Stimulated activated effector memory CD8-positive, alpha-beta T cell treated with anti-CD3 and anti-CD28 coated beads, Interleukin-12 subunit alpha, Interleukin-12 subunit beta, amount 100 ng/mL, for 72 hours (primary cell): ENCODE measurements around the gene NHLH1.

Experiments used
- ATAC-seq: fragments of 150-1000 bp; cut with Tn5 transposase; 2 replicates; pipeline ENCODE4 v1.10.0; 2021
- DNase-seq, 2 donors: peaks; one replicate each; pipeline ENCODE4 v3.0.0; 2021 to 2022; ENCODE audit warnings: low spot score in 2 of 2
- H3K27ac Mint-ChIP-seq: one replicate; pipeline ENCODE4 v1.8.0; 2022; ENCODE audit warnings: mild to moderate bottlenecking, mixed read lengths
- H3K36me3 Mint-ChIP-seq: one replicate; pipeline ENCODE4 v1.8.0; 2022; ENCODE audit warnings: mild to moderate bottlenecking, mixed read lengths
- H3K4me1 Mint-ChIP-seq: one replicate; pipeline ENCODE4 v1.8.0; 2022; ENCODE audit warnings: mixed read lengths
- H3K4me3 Mint-ChIP-seq: one replicate; pipeline ENCODE4 v1.8.0; 2022; ENCODE audit warnings: mild to moderate bottlenecking, mixed read lengths
- H3K9me3 Mint-ChIP-seq: one replicate; pipeline ENCODE4 v1.8.0; 2022; ENCODE audit warnings: mixed read lengths

The NHLH1 gene

DNA sequence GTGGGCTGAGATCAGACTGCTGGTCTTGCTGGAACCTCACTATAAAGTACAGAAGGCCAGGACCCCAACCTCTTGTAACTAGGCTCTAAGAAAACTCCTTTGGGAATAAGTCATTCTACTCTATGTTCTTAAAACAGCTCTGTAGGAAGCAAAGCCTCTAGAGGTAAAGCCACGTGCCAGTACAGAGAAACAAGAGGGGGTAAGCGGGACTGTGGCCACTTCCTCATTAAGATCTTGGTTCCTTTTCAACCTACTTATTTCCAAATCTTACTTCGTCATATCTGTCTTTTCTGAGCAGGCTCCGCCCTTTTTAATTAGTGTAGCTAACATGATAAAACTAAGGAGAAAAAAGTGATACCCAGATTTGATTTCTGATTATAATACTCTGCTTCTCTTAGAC lies 19.9 kb upstream of the NHLH1 start:
- H3K36me3 Mint-ChIP-seq = peaks cover 84% of the 10 kb centered on the region
- ATAC-seq (no peak), DNase-seq (no peak)
- no peak overlapping the region for H3K4me3 Mint-ChIP-seq
- no peaks in the 10 kb centered on the region for H3K9me3 Mint-ChIP-seq
- peaks cover 16% of the 10 kb centered on the region for H3K4me1 Mint-ChIP-seq
- H3K27ac Mint-ChIP-seq = peak overlapping the region; percentile 34

DNA sequence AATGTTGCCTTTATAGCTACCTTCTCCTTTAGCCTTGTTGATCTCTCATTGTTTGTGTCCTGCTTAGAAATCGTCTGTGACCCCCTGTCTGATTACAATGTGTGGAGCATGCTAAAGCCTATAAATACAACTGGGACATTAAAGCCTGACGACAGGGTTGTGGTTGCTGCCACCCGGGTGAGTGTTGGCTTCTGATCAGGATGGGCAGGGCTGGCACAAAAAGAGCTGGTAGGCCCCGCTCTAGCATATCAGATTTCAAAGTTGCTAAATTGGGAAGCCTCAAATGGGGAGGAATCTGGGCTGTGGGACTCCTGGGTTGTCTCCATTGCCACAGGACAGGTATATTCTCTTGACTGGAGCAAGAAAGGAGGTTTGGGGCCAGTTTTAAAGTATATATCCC lies 15.2 kb upstream of the NHLH1 start:
- Mint-ChIP-seq H3K4me3 (no peak overlapping the region), H3K27ac (peak overlapping the region; percentile 23), H3K36me3 (peaks cover 89% of the 10 kb centered on the region), H3K9me3 (no peaks in the 10 kb centered on the region), H3K4me1 (peaks cover 16% of the 10 kb centered on the region)
- DNase-seq = no peak
- ATAC-seq = no peak

DNA sequence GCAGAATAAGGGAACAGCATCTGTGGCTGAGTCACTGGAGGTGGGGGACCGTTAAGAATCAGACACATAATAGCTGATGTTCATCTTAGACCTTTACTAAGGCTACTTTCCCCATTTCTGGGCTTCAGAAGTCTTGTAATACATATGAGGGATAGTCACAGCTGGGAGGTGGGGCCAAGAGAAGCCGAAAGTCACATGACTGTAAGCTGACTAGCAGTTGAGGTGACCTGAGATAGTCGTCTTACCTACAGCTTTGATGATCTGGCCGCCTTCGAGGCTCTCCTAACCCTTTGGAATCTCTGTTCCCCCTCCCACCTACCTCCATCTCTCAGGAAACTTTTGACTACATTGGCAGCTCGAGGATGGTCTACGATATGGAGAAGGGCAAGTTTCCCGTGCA lies 14.3 kb upstream of the NHLH1 start:
- no peaks in the 10 kb centered on the region for H3K9me3 Mint-ChIP-seq
- H3K4me3 Mint-ChIP-seq = no peak overlapping the region
- no peak for DNase-seq
- peak overlapping the region; percentile 23 for H3K27ac Mint-ChIP-seq
- H3K4me1 Mint-ChIP-seq = peaks cover 11% of the 10 kb centered on the region
- no peak for ATAC-seq
- peaks cover 89% of the 10 kb centered on the region for H3K36me3 Mint-ChIP-seq

DNA sequence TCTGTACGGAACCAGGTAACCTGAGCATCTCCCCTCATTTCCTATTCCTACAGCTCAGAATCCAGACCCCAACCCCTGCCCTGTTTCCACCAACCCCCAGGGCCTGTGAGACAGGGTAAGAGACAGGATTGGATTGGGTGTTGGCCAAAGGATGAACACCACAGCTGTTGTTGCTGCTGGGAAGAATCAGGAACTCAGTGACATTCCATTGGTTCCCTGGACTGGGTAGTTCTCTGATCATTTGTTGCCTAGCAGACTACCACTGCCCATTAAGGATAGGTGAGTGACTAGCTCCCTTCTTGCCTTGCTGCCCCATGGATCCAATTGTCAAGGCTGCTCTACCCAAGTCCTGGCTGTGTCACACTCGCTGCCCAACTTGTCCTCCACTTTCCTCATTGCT lies 13.6 kb upstream of the NHLH1 start:
- ATAC-seq = no peak
- H3K4me3 Mint-ChIP-seq = no peak overlapping the region
- H3K9me3 Mint-ChIP-seq = no peaks in the 10 kb centered on the region
- peaks cover 5% of the 10 kb centered on the region for H3K4me1 Mint-ChIP-seq
- peaks cover 89% of the 10 kb centered on the region for H3K36me3 Mint-ChIP-seq
- H3K27ac Mint-ChIP-seq = no peak overlapping the region
- DNase-seq = no peak

DNA sequence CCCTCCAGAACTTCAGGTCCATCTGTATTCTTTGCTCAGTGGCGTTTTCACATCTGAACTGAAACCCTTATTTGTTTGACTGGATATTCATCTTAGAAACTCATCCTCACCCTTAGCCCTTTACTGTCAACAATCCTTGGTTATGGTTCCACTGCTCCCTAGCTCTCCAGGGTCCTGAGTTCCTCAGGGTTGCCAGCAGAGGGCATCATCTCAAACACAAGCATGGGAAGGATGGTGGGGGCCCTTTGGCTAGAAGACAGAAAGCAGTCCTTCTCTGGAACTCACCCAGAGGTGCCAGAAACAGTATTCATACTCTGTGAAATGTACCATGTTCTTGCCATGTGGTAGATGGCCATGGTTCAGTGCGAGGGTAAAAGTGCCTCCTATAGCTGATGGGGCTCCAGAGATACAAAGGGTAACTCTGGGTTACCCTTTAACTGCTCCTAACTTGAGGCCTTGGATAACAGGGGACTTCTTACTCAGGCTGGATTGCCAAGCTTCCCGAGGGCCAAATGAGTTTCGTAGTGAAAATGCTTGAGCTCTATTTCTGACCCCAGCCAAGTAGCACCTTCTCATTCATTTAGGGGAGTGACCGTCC lies 12.4 kb upstream of the NHLH1 start:
- DNase-seq (no peak), ATAC-seq (peak; percentile 47)
- no peak overlapping the region for H3K4me3 Mint-ChIP-seq
- no peaks in the 10 kb centered on the region for H3K9me3 Mint-ChIP-seq
- no peak overlapping the region for H3K27ac Mint-ChIP-seq
- peaks cover 5% of the 10 kb centered on the region for H3K4me1 Mint-ChIP-seq
- H3K36me3 Mint-ChIP-seq = peaks cover 100% of the 10 kb centered on the region

DNA sequence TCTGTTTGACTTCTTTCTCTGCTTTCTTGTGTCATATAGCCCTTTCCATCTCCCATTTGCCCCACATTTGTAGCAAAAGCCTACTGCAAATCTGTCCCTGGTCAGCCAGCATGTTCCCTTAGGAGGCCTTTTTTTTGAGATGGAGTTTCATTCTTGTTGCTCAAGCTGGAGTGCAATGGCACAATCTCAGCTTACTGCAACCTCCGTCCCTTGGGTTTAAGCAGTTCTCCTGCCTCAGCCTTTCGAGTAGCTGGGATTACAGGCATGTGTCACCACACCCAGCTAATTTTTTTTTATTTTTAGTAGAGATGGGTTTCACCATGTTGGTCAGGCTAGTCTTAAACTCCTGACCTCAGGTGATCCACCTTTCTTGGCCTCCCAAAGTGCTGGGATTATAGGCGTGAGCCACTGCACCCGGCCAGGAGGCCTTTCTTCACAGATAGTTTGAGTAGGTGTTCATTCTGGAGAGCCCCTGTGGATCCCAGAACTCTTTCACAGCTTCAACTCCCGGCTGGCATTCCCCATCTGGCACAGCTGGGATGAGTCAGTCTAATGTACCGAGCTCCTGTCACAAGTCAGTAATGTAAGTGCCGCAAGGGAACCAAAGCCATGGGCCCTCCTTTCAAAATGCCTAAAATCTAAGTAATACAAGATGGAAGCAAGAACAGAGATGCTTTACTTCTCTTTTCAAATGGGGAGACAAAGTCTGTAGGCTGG lies 9.4 kb upstream of the NHLH1 start:
- Mint-ChIP-seq H3K9me3 (no peaks in the 10 kb centered on the region), H3K36me3 (peaks cover 75% of the 10 kb centered on the region), H3K4me1 (peaks cover 11% of the 10 kb centered on the region), H3K27ac (peak overlapping the region; percentile 83), H3K4me3 (no peak overlapping the region)
- DNase-seq (no peak), ATAC-seq (no peak)

DNA sequence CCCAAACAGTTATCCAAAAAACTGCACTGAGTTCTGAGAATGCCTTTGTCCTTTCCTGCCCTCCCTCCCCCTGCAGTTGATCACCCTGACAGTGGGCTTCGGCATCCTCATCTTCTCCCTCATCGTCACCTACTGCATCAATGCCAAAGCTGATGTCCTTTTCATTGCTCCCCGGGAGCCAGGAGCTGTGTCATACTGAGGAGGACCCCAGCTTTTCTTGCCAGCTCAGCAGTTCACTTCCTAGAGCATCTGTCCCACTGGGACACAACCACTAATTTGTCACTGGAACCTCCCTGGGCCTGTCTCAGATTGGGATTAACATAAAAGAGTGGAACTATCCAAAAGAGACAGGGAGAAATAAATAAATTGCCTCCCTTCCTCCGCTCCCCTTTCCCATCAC lies 8.8 kb upstream of the NHLH1 start:
- no peak for DNase-seq
- no peak overlapping the region for H3K4me3 Mint-ChIP-seq
- no peak for ATAC-seq
- peaks cover 69% of the 10 kb centered on the region for H3K36me3 Mint-ChIP-seq
- no peaks in the 10 kb centered on the region for H3K9me3 Mint-ChIP-seq
- H3K27ac Mint-ChIP-seq = peak overlapping the region; percentile 83
- H3K4me1 Mint-ChIP-seq = peaks cover 14% of the 10 kb centered on the region

DNA sequence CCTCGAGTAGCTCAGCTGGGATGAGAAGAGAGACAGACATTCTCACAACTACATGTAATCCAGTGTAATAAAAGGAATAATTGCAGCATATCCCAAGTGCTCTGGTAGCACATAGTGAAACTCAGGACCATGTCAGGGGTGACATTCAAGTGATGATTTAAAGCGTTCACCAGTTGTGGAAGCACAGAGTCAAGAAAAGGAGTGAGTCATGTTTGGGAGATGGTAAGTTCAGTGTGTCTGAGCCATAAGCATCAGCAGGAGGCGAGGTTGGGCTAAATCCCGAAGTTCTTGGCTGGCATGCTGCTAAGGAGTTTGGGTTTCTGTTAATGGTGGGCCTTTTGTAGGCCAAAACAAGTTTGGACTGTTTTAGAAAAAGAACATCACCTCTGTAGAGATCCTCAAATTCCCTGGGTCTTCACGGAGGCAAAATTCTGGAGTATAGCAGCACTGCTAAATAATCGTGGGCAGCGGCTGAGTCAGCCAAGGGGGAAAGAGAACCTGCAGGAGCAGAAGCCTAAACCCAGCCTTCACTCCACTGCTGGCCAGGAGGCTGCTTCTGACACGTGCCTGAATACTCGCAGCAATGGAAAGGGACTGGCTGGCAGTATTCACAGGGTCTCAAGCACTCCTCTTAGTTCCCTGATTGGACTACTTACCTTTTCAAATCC lies 7.2 kb upstream of the NHLH1 start:
- H3K36me3 Mint-ChIP-seq = peaks cover 53% of the 10 kb centered on the region
- H3K9me3 Mint-ChIP-seq = no peaks in the 10 kb centered on the region
- H3K27ac Mint-ChIP-seq = no peak overlapping the region
- H3K4me1 Mint-ChIP-seq = peaks cover 13% of the 10 kb centered on the region
- DNase-seq (no peak), ATAC-seq (no peak)
- H3K4me3 Mint-ChIP-seq = no peak overlapping the region

DNA sequence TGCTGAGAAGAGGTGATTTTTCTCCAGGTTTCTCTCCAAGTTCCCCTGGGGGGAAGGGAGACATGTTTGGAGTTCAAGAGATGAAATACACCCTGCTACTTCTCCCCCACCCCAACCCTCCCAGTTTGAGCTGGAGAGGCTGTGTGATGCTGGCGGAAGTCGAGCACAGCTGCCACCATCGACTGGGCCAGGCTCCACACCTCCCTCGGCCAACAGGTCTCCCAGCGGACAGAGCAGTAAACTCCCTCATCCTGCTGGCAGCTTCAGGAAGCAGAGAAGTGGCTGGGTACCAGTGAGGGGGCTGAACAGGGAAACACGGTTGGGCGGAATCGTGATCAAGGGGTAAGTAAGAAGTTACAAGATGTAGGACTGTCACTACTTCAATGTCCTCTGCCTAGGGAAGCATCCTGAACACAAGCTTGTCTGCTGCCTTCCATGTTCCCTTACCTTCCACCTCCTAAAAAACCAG lies 6.6 kb upstream of the NHLH1 start:
- Mint-ChIP-seq H3K27ac (peak overlapping the region; percentile 3), H3K4me3 (no peak overlapping the region), H3K4me1 (peaks cover 13% of the 10 kb centered on the region), H3K9me3 (no peaks in the 10 kb centered on the region), H3K36me3 (peaks cover 47% of the 10 kb centered on the region)
- DNase-seq = no peak
- no peak for ATAC-seq

DNA sequence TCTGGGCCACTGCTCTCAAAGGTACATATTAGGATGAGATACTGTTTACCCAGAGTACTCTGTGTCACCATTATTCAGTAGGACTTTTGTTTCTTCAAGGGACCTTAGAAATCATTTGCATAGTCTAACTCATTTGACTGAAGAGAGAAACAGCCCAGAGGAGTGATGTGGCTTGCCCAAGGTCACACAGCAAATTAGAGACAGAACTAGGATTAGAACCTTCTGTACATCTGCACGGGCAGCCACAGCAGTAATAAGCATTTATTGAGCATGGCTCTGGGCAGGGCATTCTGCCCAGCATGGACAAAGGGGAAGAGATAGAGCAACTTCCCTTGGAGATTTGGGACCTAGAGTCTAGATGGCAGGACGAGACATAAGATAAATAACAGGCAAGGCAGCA lies 5.7 kb upstream of the NHLH1 start:
- H3K36me3 Mint-ChIP-seq = peaks cover 38% of the 10 kb centered on the region
- no peaks in the 10 kb centered on the region for H3K9me3 Mint-ChIP-seq
- H3K4me1 Mint-ChIP-seq = peaks cover 13% of the 10 kb centered on the region
- ATAC-seq (no peak), DNase-seq (no peak)
- H3K4me3 Mint-ChIP-seq = no peak overlapping the region
- H3K27ac Mint-ChIP-seq = no peak overlapping the region

DNA sequence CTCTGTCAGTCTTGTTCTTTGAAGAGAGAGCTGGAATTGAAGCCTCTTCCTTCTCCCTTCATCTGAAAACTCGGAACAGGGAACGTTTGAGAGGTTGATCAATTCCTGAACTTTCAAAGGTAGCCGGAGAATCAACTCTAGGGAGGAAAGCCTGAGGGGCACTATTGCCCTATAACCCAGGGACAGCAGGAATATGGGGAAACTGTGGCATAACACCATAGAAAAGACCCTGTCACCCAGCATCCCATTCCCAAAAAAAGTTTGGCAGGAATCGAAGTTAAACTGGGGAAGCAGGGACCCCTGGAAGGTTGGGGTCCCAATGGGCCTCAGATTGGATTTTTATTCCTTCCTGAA lies 5.1 kb upstream of the NHLH1 start:
- Mint-ChIP-seq H3K4me3 (no peak overlapping the region), H3K4me1 (peaks cover 13% of the 10 kb centered on the region), H3K27ac (peak overlapping the region; percentile 77), H3K9me3 (no peaks in the 10 kb centered on the region), H3K36me3 (peaks cover 32% of the 10 kb centered on the region)
- no peak for DNase-seq
- ATAC-seq = no peak

DNA sequence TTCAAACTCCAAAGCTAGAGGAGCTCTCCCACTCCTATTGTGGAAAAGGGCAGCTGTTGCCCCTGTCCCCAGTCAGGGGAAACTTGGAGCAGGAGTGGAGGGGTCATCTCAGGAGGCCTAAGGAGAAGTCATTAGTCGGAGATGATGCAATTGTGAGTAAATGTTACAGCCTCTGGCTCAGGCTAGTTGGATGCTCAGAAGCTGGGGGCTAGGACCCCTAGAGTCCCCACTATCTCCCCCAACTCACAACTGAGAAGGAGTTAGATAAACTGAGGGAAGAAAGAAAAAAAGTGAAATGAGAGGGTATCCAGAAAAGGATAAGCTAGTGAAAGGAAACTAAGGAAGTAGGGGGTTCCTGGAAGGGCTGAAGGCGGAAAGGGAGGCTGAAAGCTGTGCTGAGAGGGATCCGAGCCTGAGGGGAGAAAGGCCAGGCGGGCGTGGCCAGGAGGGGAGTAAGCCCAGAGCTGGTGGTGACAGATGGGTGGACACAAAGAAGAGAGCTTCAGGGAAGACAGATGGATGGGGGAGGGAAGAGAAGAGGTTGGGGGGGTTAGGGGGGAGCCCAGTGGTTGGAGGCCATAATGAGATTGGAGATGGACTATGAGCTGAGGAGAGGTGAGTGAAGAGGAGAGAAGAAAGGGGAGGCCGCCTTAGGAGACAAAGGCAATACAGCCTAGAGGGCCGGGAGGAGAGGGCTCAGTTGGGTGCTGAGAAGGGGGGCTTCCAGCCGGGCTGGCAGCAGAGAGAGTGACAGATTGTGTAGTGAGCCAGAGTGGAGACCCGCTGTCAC lies 4.5 kb upstream of the NHLH1 start:
- H3K4me3 Mint-ChIP-seq = no peak overlapping the region
- H3K9me3 Mint-ChIP-seq = no peaks in the 10 kb centered on the region
- H3K4me1 Mint-ChIP-seq = peaks cover 13% of the 10 kb centered on the region
- DNase-seq (no peak), ATAC-seq (no peak)
- peak overlapping the region; percentile 77 for H3K27ac Mint-ChIP-seq
- peaks cover 26% of the 10 kb centered on the region for H3K36me3 Mint-ChIP-seq

DNA sequence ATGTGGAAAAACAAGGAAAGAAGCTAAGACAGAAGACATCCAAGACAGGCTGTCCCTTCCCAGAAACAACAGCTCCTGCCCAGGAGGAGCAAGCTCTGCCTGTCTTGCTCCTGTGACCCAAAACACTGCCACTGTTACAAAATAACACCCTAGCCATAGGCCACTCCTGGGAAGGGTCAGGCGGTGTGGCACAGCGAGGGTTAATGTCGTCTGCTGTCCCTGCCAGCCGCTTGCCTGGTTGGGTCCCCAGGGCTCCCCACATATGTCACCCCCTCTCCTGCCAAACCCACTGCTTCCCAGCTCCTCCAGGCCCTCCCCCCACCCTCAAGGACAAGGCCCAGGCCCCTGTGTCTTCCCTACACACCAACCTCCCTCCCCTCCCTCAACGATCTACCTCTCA lies 3.9 kb upstream of the NHLH1 start:
- Mint-ChIP-seq H3K27ac (peak overlapping the region; percentile 77), H3K9me3 (no peaks in the 10 kb centered on the region), H3K4me3 (no peak overlapping the region), H3K36me3 (peaks cover 19% of the 10 kb centered on the region), H3K4me1 (peaks cover 13% of the 10 kb centered on the region)
- DNase-seq = no peak
- no peak for ATAC-seq

DNA sequence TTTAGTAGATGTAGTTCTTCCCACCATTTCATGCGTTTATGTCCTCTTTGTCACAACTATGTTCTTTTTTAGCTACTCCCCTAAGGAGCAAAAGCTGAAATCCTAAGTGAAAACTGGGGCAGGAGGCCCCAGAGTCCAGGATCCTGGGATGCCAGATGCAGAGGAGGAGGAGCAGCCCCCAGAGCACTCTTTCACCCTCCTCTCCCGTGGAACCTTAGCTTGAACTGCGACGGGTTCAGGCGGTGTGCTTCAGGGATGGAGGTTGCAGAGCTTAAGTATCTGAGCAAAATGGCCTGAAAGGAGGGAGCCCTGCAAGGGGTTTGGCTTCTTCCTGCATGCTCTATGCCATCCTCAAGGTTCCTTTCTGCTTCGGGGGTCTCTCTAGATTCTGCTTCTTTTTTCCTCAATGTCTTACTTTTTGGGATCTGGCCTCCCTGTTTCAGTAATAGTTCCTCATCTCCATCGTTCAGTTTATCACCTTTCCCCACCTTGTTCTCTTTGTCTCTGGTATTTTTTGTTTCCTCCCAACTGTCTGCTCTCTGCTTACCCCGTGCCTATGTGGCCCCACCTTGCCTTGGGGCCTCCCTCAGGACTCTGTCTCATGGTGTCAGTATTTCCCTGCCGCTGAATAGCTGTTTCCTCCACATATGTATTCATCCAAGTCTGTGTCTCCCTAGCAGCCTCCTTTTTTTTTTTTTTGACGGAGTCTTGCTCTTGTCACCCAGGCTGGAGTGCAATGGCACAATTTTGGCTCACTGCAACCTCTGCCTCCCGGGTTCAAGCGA lies 2.7 kb upstream of the NHLH1 start:
- H3K4me3 Mint-ChIP-seq = no peak overlapping the region
- no peaks in the 10 kb centered on the region for H3K9me3 Mint-ChIP-seq
- peaks cover 8% of the 10 kb centered on the region for H3K36me3 Mint-ChIP-seq
- DNase-seq = no peak
- peaks cover 13% of the 10 kb centered on the region for H3K4me1 Mint-ChIP-seq
- ATAC-seq = no peak
- peak overlapping the region; percentile 77 for H3K27ac Mint-ChIP-seq

DNA sequence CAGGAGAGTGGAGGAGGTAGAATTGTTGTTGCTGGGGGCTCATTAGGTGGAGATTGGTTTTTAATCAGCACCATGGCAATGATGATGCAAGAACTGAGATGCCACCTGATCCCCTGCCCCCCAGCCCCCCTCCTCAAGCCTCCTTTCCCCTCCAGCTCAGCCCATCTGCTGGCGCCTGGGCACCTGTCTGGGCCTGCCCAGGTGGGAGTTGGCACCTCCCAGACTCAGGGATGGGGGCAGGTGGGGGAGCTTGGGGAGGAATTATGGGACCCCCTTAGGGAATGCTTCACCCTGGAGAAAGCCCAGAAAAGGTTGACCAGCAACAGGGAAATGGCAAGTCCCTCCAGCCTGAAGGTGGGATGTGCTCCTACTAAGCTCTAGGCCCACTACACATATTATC lies 1.5 kb upstream of the NHLH1 start:
- Mint-ChIP-seq H3K4me1 (peaks cover 13% of the 10 kb centered on the region), H3K36me3 (no peaks in the 10 kb centered on the region), H3K27ac (no peak overlapping the region), H3K9me3 (no peaks in the 10 kb centered on the region), H3K4me3 (no peak overlapping the region)
- ATAC-seq (no peak), DNase-seq (no peak)
